ENCODE measurements around the gene COL12A1.

DNA sequence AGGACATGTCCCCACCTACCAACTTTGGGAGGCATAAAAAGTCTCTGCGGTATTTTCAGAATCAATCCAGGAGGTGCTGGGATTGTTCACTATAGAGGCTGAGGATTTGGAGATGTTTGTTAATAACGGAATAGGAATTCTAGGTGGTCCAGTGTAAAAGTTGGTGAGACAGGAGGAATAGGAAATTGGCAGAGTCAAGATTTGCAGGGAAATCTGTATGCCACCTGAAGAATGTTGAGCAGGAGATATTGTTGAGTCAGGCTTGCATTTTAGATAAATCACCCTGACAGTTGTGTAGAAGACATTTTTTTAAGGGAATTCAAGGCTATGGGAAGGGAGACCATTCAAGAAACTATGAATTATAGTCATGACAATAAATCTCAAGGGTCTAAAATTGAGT is 124.8 kb downstream of the COL12A1 start:
- no peak for TF ChIP-seq POLR2AphosphoS5 (IDR thresholded peaks at IDR 0.05; ENCODE audit: low read length)
- no peak for TF ChIP-seq YY1 (IDR thresholded peaks at IDR 0.05; ENCODE audit: low read depth, low read length)
- TF ChIP-seq FOXM1 (IDR thresholded peaks at IDR 0.05; ENCODE audit: low read depth, low read length), result no peak
- TF ChIP-seq, protein P1, sequence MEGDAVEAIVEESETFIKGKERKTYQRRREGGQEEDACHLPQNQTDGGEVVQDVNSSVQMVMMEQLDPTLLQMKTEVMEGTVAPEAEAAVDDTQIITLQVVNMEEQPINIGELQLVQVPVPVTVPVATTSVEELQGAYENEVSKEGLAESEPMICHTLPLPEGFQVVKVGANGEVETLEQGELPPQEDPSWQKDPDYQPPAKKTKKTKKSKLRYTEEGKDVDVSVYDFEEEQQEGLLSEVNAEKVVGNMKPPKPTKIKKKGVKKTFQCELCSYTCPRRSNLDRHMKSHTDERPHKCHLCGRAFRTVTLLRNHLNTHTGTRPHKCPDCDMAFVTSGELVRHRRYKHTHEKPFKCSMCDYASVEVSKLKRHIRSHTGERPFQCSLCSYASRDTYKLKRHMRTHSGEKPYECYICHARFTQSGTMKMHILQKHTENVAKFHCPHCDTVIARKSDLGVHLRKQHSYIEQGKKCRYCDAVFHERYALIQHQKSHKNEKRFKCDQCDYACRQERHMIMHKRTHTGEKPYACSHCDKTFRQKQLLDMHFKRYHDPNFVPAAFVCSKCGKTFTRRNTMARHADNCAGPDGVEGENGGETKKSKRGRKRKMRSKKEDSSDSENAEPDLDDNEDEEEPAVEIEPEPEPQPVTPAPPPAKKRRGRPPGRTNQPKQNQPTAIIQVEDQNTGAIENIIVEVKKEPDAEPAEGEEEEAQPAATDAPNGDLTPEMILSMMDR (IDR thresholded peaks at IDR 0.05 in 2 of 3, conservative IDR thresholded peaks at IDR 0.05 in 1 of 3; ENCODE audit: control insufficient read depth in 2 of 3, extremely low read depth in 1 of 3, insufficient read depth in 1 of 3, low read depth in 3 of 3, low read length in 3 of 3), result no peak
- TF ChIP-seq EZH2 (IDR thresholded peaks at IDR 0.05; ENCODE audit: borderline replicate concordance, control insufficient read depth, low read depth, low read length), result no peak
- TF ChIP-seq POLR2A (IDR thresholded peaks at IDR 0.05; ENCODE audit: low read depth, low read length), result no peak
- TF ChIP-seq, protein P2, sequence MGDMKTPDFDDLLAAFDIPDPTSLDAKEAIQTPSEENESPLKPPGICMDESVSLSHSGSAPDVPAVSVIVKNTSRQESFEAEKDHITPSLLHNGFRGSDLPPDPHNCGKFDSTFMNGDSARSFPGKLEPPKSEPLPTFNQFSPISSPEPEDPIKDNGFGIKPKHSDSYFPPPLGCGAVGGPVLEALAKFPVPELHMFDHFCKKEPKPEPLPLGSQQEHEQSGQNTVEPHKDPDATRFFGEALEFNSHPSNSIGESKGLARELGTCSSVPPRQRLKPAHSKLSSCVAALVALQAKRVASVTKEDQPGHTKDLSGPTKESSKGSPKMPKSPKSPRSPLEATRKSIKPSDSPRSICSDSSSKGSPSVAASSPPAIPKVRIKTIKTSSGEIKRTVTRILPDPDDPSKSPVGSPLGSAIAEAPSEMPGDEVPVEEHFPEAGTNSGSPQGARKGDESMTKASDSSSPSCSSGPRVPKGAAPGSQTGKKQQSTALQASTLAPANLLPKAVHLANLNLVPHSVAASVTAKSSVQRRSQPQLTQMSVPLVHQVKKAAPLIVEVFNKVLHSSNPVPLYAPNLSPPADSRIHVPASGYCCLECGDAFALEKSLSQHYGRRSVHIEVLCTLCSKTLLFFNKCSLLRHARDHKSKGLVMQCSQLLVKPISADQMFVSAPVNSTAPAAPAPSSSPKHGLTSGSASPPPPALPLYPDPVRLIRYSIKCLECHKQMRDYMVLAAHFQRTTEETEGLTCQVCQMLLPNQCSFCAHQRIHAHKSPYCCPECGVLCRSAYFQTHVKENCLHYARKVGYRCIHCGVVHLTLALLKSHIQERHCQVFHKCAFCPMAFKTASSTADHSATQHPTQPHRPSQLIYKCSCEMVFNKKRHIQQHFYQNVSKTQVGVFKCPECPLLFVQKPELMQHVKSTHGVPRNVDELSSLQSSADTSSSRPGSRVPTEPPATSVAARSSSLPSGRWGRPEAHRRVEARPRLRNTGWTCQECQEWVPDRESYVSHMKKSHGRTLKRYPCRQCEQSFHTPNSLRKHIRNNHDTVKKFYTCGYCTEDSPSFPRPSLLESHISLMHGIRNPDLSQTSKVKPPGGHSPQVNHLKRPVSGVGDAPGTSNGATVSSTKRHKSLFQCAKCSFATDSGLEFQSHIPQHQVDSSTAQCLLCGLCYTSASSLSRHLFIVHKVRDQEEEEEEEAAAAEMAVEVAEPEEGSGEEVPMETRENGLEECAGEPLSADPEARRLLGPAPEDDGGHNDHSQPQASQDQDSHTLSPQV (IDR thresholded peaks at IDR 0.05), result no peak
- no peak for TF ChIP-seq RBBP5 (conservative IDR thresholded peaks at IDR 0.05)
- no peak for TF ChIP-seq EP300 (IDR thresholded peaks at IDR 0.05; ENCODE audit: borderline replicate concordance in 1 of 2, control insufficient read depth in 1 of 2, low read depth in 2 of 2, low read length in 2 of 2)
- no peak for TF ChIP-seq TAF1 (IDR thresholded peaks at IDR 0.05; ENCODE audit: borderline replicate concordance, low read depth, low read length)
- no peak for TF ChIP-seq SMC3 (IDR thresholded peaks at IDR 0.05; ENCODE audit: borderline replicate concordance, low read length)
